ENCODE results near the gene TEC.

DNA sequence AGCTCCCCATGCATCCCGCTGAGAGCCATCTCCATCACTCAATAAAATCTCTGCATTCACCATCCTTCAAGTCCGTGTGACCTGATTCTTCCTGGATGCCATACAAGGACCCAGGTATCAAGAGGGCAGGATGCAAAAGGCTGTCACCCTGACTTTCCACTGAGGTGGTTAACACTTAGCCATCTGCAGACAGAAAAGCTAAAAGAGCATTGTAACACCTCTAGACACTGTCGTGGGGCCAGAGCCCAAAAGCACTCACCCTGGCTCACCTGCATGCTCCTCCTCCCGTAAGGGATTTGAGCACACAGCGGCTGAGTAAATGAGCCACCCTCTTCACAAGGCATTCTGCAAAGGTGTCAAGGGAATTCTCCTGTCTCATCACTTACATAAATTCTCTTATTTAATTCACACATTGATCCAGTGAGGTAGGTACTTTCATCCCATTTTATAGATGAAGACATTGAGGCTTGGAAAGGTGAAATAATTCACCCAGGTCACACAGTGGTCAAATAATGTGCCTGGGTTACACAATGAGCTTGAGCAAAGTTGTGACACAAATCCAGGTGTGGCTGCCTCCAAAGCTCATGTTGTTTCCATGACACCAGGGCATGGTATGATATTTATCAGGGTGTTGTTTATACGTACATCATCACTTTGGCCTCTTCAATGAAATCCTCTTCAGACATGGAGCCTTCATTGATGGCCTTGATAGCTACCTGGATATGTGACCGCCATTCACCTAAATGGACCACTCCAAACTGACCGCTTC lies 183.6 kb downstream of the TEC start:
- TF ChIP-seq CTCF (IDR thresholded peaks at IDR 0.05) (no peak), POLR2AphosphoS5 (IDR thresholded peaks at IDR 0.05; ENCODE audit: low read depth, low read length) (no peak), SIN3A (IDR thresholded peaks at IDR 0.05; ENCODE audit: borderline replicate concordance, insufficient read depth, low read depth, low read length) (no peak)

Data from Panc1 (cell line).